Measurements from ENCODE around the gene PAPOLB. TPM values are rescaled to one million over a fixed set of nuclear protein-coding genes. Genes with fewer than 3 reads are reported as not detected.

The PAPOLB gene
- total RNA-seq, 1 donor from 2014 or later = 0.22 TPM

GRCh38 chr7:4854916-4855315, 6.9 kb downstream of the PAPOLB start:
- DNase-seq (ENCODE audit: low spot score in 2 of 2, unreplicated experiment in 2 of 2) = no peak
- H3K27ac Mint-ChIP-seq = no peak overlapping the region
- H3K27me3 Mint-ChIP-seq (ENCODE audit: low read depth) = peaks cover 13% of the 10 kb centered on the region
- peaks cover 5% of the 10 kb centered on the region for H3K36me3 Mint-ChIP-seq
- no peak for TF ChIP-seq CTCF (IDR thresholded peaks at IDR 0.05; ENCODE audit: unreplicated experiment)
- peaks cover under 1% of the 10 kb centered on the region for H3K4me1 Mint-ChIP-seq
- H3K4me3 Mint-ChIP-seq = no peak overlapping the region
- peaks cover 12% of the 10 kb centered on the region for H3K9me3 Mint-ChIP-seq

- H3K4me3 Mint-ChIP-seq = no peak overlapping the region
- H3K4me1 Mint-ChIP-seq = peaks cover 8% of the 10 kb centered on the region
- peaks cover 6% of the 10 kb centered on the region for H3K9me3 Mint-ChIP-seq
- no peak for DNase-seq (ENCODE audit: low spot score in 2 of 2, unreplicated experiment in 2 of 2)
- no peak overlapping the region for H3K27ac Mint-ChIP-seq
- peaks cover 5% of the 10 kb centered on the region for H3K36me3 Mint-ChIP-seq
- H3K27me3 Mint-ChIP-seq (ENCODE audit: low read depth) = no peaks in the 10 kb centered on the region
- TF ChIP-seq CTCF (IDR thresholded peaks at IDR 0.05; ENCODE audit: unreplicated experiment) = no peak
Observed at GRCh38 chr7:4851459-4852422, 10.1 kb downstream of the PAPOLB start.

- no peak overlapping the region for H3K4me3 Mint-ChIP-seq
- H3K27me3 Mint-ChIP-seq (ENCODE audit: low read depth) = peaks cover 6% of the 10 kb centered on the region
- peaks cover 6% of the 10 kb centered on the region for H3K9me3 Mint-ChIP-seq
- no peak for DNase-seq (ENCODE audit: low spot score in 2 of 2, unreplicated experiment in 2 of 2)
- H3K36me3 Mint-ChIP-seq = peaks cover 5% of the 10 kb centered on the region
- TF ChIP-seq CTCF (IDR thresholded peaks at IDR 0.05; ENCODE audit: unreplicated experiment) = no peak
- no peak overlapping the region for H3K27ac Mint-ChIP-seq
- peaks cover 11% of the 10 kb centered on the region for H3K4me1 Mint-ChIP-seq
Observed at GRCh38 chr7:4850262-4850795, 11.5 kb downstream of the PAPOLB start.

- DNase-seq (ENCODE audit: low spot score in 2 of 2, unreplicated experiment in 2 of 2) = no peak
- Mint-ChIP-seq H3K4me3 (no peak overlapping the region), H3K27me3 (ENCODE audit: low read depth) (peaks cover 11% of the 10 kb centered on the region), H3K4me1 (peaks cover 11% of the 10 kb centered on the region), H3K9me3 (peaks cover 6% of the 10 kb centered on the region), H3K27ac (peak overlapping the region; percentile 60), H3K36me3 (peaks cover 5% of the 10 kb centered on the region)
- no peak for TF ChIP-seq CTCF (IDR thresholded peaks at IDR 0.05; ENCODE audit: unreplicated experiment)
Observed at GRCh38 chr7:4849390-4849789, 12.4 kb downstream of the PAPOLB start.

- TF ChIP-seq CTCF (IDR thresholded peaks at IDR 0.05; ENCODE audit: unreplicated experiment) = no peak
Observed at GRCh38 chr7:4845740-4846142, 16.1 kb downstream of the PAPOLB start.

More at GRCh38 chr7:4845740-4846142, 16.1 kb downstream of the PAPOLB start:
- DNase-seq (ENCODE audit: low spot score in 2 of 2, unreplicated experiment in 2 of 2) = no peak
- no peaks in the 10 kb centered on the region for H3K9me3 Mint-ChIP-seq
- H3K4me3 Mint-ChIP-seq = peak overlapping the region; percentile 37
- H3K4me1 Mint-ChIP-seq = peaks cover 11% of the 10 kb centered on the region
- H3K27me3 Mint-ChIP-seq (ENCODE audit: low read depth) = peaks cover 11% of the 10 kb centered on the region
- no peak overlapping the region for H3K27ac Mint-ChIP-seq
- no peaks in the 10 kb centered on the region for H3K36me3 Mint-ChIP-seq

All from mesothelial cell of epicardium (in vitro differentiated cells).